Gastrocnemius medialis (tissue), 4 donors: ENCODE data around the gene STXBP5L.
"Not testable (repeated sequence)": the region's sequence is repeated elsewhere in the genome, so short reads cannot be mapped to it uniquely, and the experiment has no call there.

Source experiments
- POLR2A ChIP-seq, 2 donors: fragments of 450-650 bp; IDR thresholded peaks; one replicate each; pipeline ENCODE4 v1.6.1; 2017; ENCODE audit warnings: antibody characterized with exemption in 2 of 2, mild to moderate bottlenecking in 2 of 2, moderate library complexity in 2 of 2
- TF ChIP-seq, protein P1 (sequence below), 5 experiments: fragments of 450-650 bp in 3 of 5; fragments of 200-600 bp in 2 of 5; sonication (generic) in 2 of 5; IDR thresholded peaks in 4 of 5; conservative IDR thresholded peaks in 1 of 5; 1 replicate in 4 of 5; 2 replicates in 1 of 5; pipeline ENCODE4 v1.5.1; 2016 to 2019; ENCODE audit warnings: antibody characterized with exemption in 5 of 5, mild to moderate bottlenecking in 3 of 5, moderate library complexity in 3 of 5

DNA sequence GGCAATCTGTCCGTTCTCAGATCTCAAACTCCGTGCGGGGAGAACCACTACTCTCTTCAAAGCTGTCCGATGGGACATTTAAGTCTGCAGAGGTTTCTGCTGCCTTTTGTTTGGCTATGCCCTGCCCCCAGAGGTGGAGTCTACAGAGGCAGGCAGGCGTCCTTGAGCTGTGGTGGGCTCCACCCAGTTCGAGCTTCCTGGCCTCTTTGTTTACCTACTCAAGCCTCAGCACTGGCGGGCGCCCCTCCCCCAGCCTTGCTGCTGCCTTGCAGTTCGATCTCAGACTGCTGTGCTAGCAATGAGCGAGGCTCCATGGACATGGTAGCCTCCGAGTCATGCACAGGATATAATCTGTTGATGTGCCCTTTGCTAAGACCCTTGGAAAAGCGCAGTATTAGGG, 543.7 kb downstream of the STXBP5L start:
- TF ChIP-seq, protein P1, sequence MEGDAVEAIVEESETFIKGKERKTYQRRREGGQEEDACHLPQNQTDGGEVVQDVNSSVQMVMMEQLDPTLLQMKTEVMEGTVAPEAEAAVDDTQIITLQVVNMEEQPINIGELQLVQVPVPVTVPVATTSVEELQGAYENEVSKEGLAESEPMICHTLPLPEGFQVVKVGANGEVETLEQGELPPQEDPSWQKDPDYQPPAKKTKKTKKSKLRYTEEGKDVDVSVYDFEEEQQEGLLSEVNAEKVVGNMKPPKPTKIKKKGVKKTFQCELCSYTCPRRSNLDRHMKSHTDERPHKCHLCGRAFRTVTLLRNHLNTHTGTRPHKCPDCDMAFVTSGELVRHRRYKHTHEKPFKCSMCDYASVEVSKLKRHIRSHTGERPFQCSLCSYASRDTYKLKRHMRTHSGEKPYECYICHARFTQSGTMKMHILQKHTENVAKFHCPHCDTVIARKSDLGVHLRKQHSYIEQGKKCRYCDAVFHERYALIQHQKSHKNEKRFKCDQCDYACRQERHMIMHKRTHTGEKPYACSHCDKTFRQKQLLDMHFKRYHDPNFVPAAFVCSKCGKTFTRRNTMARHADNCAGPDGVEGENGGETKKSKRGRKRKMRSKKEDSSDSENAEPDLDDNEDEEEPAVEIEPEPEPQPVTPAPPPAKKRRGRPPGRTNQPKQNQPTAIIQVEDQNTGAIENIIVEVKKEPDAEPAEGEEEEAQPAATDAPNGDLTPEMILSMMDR (IDR thresholded peaks at IDR 0.05 in 4 of 5, conservative IDR thresholded peaks at IDR 0.05 in 1 of 5), result not testable (repeated sequence)
- not testable (repeated sequence) for TF ChIP-seq POLR2A (IDR thresholded peaks at IDR 0.05)
